Measurements from ENCODE around the gene FCHO2.

FCHO2 gene

DNA sequence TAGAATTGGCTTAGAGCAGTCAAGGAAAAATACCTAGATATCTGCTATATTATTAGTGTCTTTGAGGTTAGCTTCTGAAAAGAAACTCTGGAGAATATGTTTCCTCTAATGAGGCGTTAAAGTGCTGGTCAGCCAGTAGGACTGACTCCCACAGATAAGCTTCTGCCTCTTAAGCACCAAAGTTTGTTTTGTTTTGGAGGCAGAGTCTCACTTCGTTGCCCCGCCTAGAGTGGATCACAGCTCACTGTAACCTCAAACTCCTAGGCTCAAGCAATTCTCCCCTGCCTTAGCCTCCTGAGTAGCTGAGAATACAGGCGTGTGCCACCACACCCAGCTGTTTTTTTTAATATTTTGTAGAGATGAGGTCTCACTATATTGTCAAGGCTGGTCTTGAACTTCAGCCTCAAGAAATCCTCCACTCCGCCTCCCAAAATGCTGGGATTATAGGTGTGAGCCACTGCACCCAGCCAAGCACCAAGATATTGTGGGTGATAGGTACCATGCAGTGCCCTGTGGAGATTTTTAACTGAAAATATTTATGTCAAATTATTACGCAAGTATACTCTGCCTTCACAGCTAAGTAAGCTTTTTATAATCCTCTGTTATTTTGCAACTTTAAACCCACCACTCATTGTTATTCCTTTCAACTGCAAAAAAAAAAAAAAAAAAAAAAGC lies 139.9 kb downstream of the FCHO2 start:
- no peak for DNase-seq (ENCODE audit: low read depth)
- TF ChIP-seq, protein P1, sequence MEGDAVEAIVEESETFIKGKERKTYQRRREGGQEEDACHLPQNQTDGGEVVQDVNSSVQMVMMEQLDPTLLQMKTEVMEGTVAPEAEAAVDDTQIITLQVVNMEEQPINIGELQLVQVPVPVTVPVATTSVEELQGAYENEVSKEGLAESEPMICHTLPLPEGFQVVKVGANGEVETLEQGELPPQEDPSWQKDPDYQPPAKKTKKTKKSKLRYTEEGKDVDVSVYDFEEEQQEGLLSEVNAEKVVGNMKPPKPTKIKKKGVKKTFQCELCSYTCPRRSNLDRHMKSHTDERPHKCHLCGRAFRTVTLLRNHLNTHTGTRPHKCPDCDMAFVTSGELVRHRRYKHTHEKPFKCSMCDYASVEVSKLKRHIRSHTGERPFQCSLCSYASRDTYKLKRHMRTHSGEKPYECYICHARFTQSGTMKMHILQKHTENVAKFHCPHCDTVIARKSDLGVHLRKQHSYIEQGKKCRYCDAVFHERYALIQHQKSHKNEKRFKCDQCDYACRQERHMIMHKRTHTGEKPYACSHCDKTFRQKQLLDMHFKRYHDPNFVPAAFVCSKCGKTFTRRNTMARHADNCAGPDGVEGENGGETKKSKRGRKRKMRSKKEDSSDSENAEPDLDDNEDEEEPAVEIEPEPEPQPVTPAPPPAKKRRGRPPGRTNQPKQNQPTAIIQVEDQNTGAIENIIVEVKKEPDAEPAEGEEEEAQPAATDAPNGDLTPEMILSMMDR (conservative IDR thresholded peaks at IDR 0.05; ENCODE audit: low read length) = no peak
- no peak overlapping the region for H3K4me3 ChIP-seq (ENCODE audit: low read length)

DNA sequence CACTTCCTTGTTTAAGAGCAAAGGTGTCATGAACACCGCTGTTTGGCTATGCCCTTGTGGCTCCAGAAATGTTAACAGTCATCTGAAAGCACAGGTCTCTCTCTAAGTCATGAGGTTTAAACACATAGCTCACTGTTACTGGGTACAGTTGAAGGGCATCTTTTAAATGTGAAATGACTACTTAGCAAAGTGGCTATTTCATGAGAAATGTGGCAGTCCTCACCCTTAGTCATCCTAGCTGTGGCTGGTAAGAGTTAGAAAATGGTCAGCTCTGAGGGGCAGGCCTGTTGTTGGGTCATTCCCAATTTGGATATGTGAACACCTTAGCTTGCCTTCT lies 140.4 kb downstream of the FCHO2 start:
- no peak for DNase-seq (ENCODE audit: low read depth)
- TF ChIP-seq, protein P1 (conservative IDR thresholded peaks at IDR 0.05; ENCODE audit: low read length) = no peak
- H3K4me3 ChIP-seq (ENCODE audit: low read length) = no peak overlapping the region

DNA sequence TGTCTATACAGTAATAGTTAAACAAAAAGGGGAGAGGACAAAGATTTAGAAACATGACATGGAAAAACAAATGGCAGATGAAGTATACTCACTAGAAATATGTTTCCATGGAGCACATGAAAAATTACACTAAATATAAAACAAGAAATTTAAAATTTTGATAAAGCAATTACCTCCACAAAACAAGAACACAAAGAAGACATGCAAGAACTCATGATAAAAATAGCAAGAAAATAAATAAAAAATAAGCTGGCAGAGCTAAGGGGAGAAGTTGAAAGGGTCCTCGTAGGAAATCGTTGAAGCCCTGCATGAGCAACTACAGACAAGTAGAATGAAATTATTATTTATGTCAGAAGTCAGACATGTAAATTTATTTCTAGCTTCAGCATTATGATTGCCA lies 141.9 kb downstream of the FCHO2 start:
- DNase-seq (ENCODE audit: low read depth) = no peak
- TF ChIP-seq, protein P1 (conservative IDR thresholded peaks at IDR 0.05; ENCODE audit: low read length) = no peak
- H3K4me3 ChIP-seq (ENCODE audit: low read length) = no peak overlapping the region

DNA sequence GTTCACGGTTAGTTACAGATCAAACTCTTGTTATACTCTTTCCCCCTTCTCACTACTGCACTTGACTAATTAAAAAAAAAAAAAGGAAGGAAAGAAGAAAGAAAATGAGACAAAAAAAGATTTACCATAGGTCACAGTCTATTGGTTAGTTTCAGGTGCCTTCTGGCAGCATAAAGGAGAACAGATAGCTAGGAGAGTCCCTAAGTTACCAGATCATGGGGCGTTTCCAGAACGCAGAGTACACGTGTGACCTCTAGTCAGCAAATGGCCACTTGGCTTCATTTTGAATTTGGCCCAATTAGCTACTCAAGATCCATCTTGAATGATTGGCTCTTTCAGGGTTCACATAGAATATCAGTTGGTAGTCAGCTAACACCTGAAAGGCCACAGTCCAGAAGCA lies 144.3 kb downstream of the FCHO2 start:
- TF ChIP-seq, protein P1 (conservative IDR thresholded peaks at IDR 0.05; ENCODE audit: low read length) = no peak
- no peak for DNase-seq (ENCODE audit: low read depth)
- H3K4me3 ChIP-seq (ENCODE audit: low read length) = no peak overlapping the region

DNA sequence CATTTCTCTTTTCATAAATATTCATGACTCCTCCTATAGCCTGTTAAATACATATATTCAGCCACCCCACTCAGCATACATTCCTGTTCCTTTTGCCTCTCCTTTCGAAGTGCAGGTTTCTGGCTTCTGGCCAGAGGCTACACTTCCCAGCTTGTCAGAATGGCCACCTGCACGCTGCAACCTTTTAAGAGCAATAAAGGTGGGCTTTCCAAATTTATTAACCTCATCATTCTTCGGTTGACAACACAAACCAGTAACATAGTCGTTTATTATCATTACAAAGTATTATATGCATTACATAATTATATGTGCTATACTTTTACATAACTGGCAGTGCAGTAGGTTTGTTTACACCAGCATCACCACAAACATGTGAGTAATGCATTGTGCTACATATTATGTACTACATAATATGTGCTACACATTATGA lies 148.0 kb downstream of the FCHO2 start:
- no peak overlapping the region for H3K4me3 ChIP-seq (ENCODE audit: low read length)
- TF ChIP-seq, protein P1 (conservative IDR thresholded peaks at IDR 0.05; ENCODE audit: low read length) = no peak
- no peak for DNase-seq (ENCODE audit: low read depth)

DNA sequence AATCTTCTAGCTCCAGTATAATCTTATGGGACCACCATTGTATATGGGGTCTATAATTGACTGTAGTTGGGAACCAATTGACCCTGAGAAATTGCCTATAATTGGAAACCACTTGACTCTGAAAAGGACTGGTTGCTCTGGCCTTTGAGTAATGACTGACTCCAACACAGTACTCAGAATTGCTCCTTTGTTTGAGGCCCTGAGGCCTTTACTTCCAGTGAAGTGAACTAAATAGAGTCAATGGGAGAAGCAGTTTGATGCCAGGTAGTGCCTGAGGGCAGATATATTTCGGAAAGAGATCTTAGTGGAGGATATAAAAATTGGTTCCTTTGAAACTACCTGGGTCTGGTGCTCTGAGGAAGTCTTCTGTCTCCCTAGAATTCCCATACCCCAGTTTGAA lies 148.5 kb downstream of the FCHO2 start:
- DNase-seq (ENCODE audit: low read depth) = no peak

DNA sequence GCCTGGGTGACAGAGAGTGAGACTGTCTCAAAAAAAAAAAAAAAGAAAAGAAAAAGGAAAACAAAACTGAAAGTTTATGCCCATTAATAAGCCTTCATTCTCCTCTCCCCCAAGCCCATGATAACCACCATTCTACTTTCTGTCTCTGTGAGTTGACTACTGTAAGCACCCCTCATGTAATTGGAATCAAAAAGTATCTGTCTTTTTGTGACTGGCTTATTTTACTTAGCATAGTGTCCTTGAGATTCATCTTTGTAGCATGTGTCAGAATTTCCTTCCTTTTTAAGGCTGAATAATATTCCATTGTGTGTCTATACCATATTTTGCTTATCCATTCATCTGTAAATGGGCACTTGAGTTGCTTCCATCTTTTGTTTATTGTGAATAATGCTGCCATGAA lies 150.5 kb downstream of the FCHO2 start:
- DNase-seq (ENCODE audit: low read depth) = no peak
- H3K4me3 ChIP-seq (ENCODE audit: low read length) = no peak overlapping the region
- TF ChIP-seq, protein P1 (conservative IDR thresholded peaks at IDR 0.05; ENCODE audit: low read length) = no peak

More for the DNA sequence above, 148.5 kb downstream of the FCHO2 start:
- H3K4me3 ChIP-seq (ENCODE audit: low read length) = no peak overlapping the region
- TF ChIP-seq, protein P1 (conservative IDR thresholded peaks at IDR 0.05; ENCODE audit: low read length) = no peak

All from AG10803 (cell line).